ENCODE measurements around the gene SGK1.

DNA sequence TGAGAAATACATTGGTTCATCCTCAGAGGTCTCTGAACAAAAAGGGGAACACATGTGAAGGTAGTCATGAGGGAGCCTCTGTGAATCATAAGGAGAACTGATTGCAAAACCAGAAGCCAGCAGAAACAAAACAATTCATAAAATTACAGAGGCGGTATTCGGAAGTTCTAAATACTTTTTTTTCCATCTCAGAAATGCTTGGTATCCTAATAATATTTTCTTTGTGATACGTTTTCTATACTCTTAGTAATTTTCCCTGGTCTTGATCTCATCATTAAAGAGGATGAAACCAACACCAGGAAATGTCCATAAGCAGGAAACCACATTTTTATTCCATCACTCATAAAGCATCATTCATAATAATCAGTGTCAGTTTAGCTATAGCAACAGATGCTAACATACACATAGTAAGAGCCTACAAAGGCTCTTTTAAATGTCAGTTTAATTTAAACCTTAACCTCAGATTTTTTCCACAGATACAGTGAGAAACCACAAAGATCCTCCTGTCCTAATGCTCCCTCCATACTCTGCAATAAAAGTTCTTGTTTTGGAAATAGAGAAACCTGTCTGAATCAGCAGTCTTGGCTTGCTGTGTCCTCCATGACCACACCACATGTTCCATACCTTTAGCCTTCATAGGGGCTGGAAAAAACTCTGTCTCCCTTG lies 29.2 kb downstream of the SGK1 start:
- TF ChIP-seq GATA2 (IDR thresholded peaks at IDR 0.05; ENCODE audit: low read depth, low read length) (no peak), GATA3 (IDR thresholded peaks at IDR 0.05; ENCODE audit: low read depth, low read length) (no peak)

Data from SH-SY5Y (cell line).